G401 (cell line): Measurements from ENCODE around the gene SLC44A2. TPM values are rescaled to one million over a fixed set of nuclear protein-coding genes. Genes with fewer than 3 reads are reported as not detected.
A peak's percentile ranks its signal among the peaks of the same experiment; 100 is the strongest.
"Not testable (repeated sequence)": the region's sequence is repeated elsewhere in the genome, so short reads cannot be mapped to it uniquely, and the experiment has no call there.

Source experiments
- DNase-seq: peaks from one replicate; pipeline ENCODE4 v3.0.0-alpha.2; 2015; ENCODE audit warnings: low spot score
- in situ Hi-C: cut with HindIII; loops from 2 replicates; pipeline ENCODE4 v1.10.0; 2016; ENCODE audit warnings: low sequenced_read_pairs, mixed read lengths
- total RNA-seq: library from RNA; depleted of rRNA; stranded (reverse); fragments of >200 nt; shearing (Covaris generic); gene quantifications from 2 replicates; pipeline ENCODE4 v1.2.3, GENCODE V29; 2014

SLC44A2 gene
- total RNA-seq, 1 experiment from 2014 or later = 12.8 TPM

- in situ Hi-C loops, DNase-seq: not testable (repeated sequence)
Measured at GRCh38 chr19:10671922-10672321, 46.6 kb downstream of the SLC44A2 start.

GRCh38 chr19:10675214-10675613 is 49.9 kb downstream of the SLC44A2 start:
- DNase-seq, in situ Hi-C loops: not testable (repeated sequence)

- in situ Hi-C loops = no loop called here
- DNase-seq = peak; percentile 69
Measured at GRCh38 chr19:10677751-10678150, 52.4 kb downstream of the SLC44A2 start.

GRCh38 chr19:10678813-10679212 is 53.5 kb downstream of the SLC44A2 start:
- DNase-seq = no peak
- in situ Hi-C loops = no loop called here

GRCh38 chr19:10679743-10680142 is 54.4 kb downstream of the SLC44A2 start:
- DNase-seq = no peak
- in situ Hi-C loops = no loop called here

- DNase-seq = no peak
- in situ Hi-C loops = no loop called here
Measured at GRCh38 chr19:10680545-10681135, 55.3 kb downstream of the SLC44A2 start.

- DNase-seq = no peak
- in situ Hi-C loops = no loop called here
Measured at GRCh38 chr19:10681658-10682057, 56.3 kb downstream of the SLC44A2 start.

- in situ Hi-C loops = no loop called here
Measured at GRCh38 chr19:10682397-10683063, 57.2 kb downstream of the SLC44A2 start.

GRCh38 chr19:10683064-10683426 is 57.7 kb downstream of the SLC44A2 start:
- in situ Hi-C loops = no loop called here

More at GRCh38 chr19:10682397-10683063, 57.2 kb downstream of the SLC44A2 start:
- no peak for DNase-seq

GRCh38 chr19:10683582-10683981 is 58.2 kb downstream of the SLC44A2 start:
- in situ Hi-C loops = no loop called here

More at GRCh38 chr19:10683064-10683426, 57.7 kb downstream of the SLC44A2 start:
- DNase-seq = no peak

GRCh38 chr19:10685210-10685609 is 59.9 kb downstream of the SLC44A2 start:
- no peak for DNase-seq
- in situ Hi-C loops = no loop called here

More at GRCh38 chr19:10683582-10683981, 58.2 kb downstream of the SLC44A2 start:
- DNase-seq = no peak

GRCh38 chr19:10686193-10686592 is 60.8 kb downstream of the SLC44A2 start:
- in situ Hi-C loops = no loop called here
- no peak for DNase-seq

GRCh38 chr19:10686661-10687517 is 61.5 kb downstream of the SLC44A2 start:
- DNase-seq = peak; percentile 88
- in situ Hi-C loops = no loop called here

- DNase-seq = no peak
- in situ Hi-C loops = no loop called here
Measured at GRCh38 chr19:10687518-10688288, 62.4 kb downstream of the SLC44A2 start.

GRCh38 chr19:10688545-10689280 is 63.4 kb downstream of the SLC44A2 start:
- in situ Hi-C loops = no loop called here
- DNase-seq = no peak

- peak; percentile 45 for DNase-seq
- in situ Hi-C loops = no loop called here
Measured at GRCh38 chr19:10690341-10690781, 65.0 kb downstream of the SLC44A2 start.

- DNase-seq = no peak
- in situ Hi-C loops = no loop called here
Measured at GRCh38 chr19:10691178-10691881, 66.0 kb downstream of the SLC44A2 start.

- in situ Hi-C loops = no loop called here
- no peak for DNase-seq
Measured at GRCh38 chr19:10691883-10692282, 66.5 kb downstream of the SLC44A2 start.
